SU-DHL-6 (cell line): ENCODE data around the gene TIMM21.

Experiments used
- H2AFZ ChIP-seq: fragments of 200-600 bp; sonication (generic); 2 replicates; pipeline ENCODE4 v1.6.1; 2014; ENCODE audit warnings: low read depth, mild to moderate bottlenecking, moderate library complexity, mixed read lengths, antibody characterized with exemption, low read length; ENCODE audit not compliant: severe bottlenecking
- H3F3A ChIP-seq: fragments of 200-600 bp; shearing (Covaris generic); 2 replicates; pipeline ENCODE4 v1.6.0; 2016; ENCODE audit warnings: antibody characterized with exemption, mild to moderate bottlenecking; ENCODE audit not compliant: insufficient read depth
- H3K27ac ChIP-seq: fragments of 200-600 bp; sonication (generic); 2 replicates; pipeline ENCODE4 v1.5.1; 2016; ENCODE audit warnings: low read depth, mild to moderate bottlenecking, low read length, moderate library complexity, mixed read lengths
- H3K27me3 ChIP-seq: fragments of 200-600 bp; sonication (generic), shearing (Covaris generic); 2 replicates; pipeline ENCODE4 v1.6.0; 2014; ENCODE audit warnings: mild to moderate bottlenecking, low read length
- H3K36me3 ChIP-seq: fragments of 200-600 bp; sonication (generic); 2 replicates; pipeline ENCODE4 v1.6.1; 2014; ENCODE audit warnings: mild to moderate bottlenecking, low read length, mixed read lengths
- H3K4me2 ChIP-seq: fragments of 300-600, 200-600 bp; shearing (Covaris generic), sonication (generic); 2 replicates; pipeline ENCODE4 v1.6.0; 2014; ENCODE audit warnings: low read length, low read depth, mild to moderate bottlenecking; ENCODE audit not compliant: poor library complexity, severe bottlenecking
- H3K4me3 ChIP-seq: fragments of 200-600 bp; sonication (generic); 2 replicates; pipeline ENCODE4 v1.5.1; 2014; ENCODE audit warnings: antibody characterized with exemption, low read length, mild to moderate bottlenecking, mixed read lengths; ENCODE audit not compliant: insufficient read depth, poor library complexity, severe bottlenecking
- H3K79me2 ChIP-seq: fragments of 200-600 bp; sonication (generic); 2 replicates; pipeline ENCODE4 v1.6.1; 2014; ENCODE audit warnings: mild to moderate bottlenecking, low read length, moderate library complexity; ENCODE audit not compliant: insufficient read depth
- H3K9ac ChIP-seq: fragments of 200-600 bp; sonication (generic); 2 replicates; pipeline ENCODE4 v1.7.0; 2014; ENCODE audit warnings: mild to moderate bottlenecking, low read length
- H3K9me2 ChIP-seq: fragments of 200-600 bp; sonication (generic); replicated peaks from 2 replicates; pipeline ENCODE4 v1.6.1; 2014; ENCODE audit warnings: low read length; ENCODE audit not compliant: insufficient read depth
- H3K9me3 ChIP-seq: fragments of 200-600 bp; sonication (generic); 2 replicates; pipeline ENCODE4 v1.6.1; 2014; ENCODE audit warnings: low read length, mixed read lengths; ENCODE audit not compliant: insufficient read depth
- H4K20me1 ChIP-seq: fragments of 200-600 bp; sonication (generic); 2 replicates; pipeline ENCODE4 v1.6.1; 2014; ENCODE audit warnings: low read depth, mild to moderate bottlenecking, antibody characterized with exemption, low read length, moderate library complexity, mixed read lengths
- CTCF ChIP-seq: fragments of 200-600 bp; sonication (generic); IDR thresholded peaks from one replicate; pipeline ENCODE4 v1.5.1; 2017; ENCODE audit warnings: antibody characterized with exemption, mild to moderate bottlenecking, low read length, moderate library complexity; ENCODE audit not compliant: insufficient read depth, poor library complexity, severe bottlenecking
- EZH2phosphoT487 ChIP-seq: fragments of 200-600 bp; sonication (generic), shearing (Covaris generic); conservative IDR thresholded peaks from 2 replicates; pipeline ENCODE4 v1.6.1; 2018; ENCODE audit warnings: mild to moderate bottlenecking, antibody characterized with exemption, low read length, moderate library complexity, mixed read lengths

Gene TIMM21

GRCh38 chr18:74178884-74179283, 30.6 kb downstream of the TIMM21 start:
- H3K4me2 ChIP-seq: no peak overlapping the region
- H3K27ac ChIP-seq: no peak overlapping the region
- no peaks in the 10 kb centered on the region for H3K9me2 ChIP-seq
- no peaks in the 10 kb centered on the region for H3K79me2 ChIP-seq
- H3K9ac ChIP-seq: no peak overlapping the region
- H3K27me3 ChIP-seq: no peaks in the 10 kb centered on the region
- no peaks in the 10 kb centered on the region for H3K9me3 ChIP-seq
- TF ChIP-seq EZH2phosphoT487: no peak
- no peak for TF ChIP-seq CTCF
- H2AFZ ChIP-seq: no peak overlapping the region
- no peaks in the 10 kb centered on the region for H4K20me1 ChIP-seq
- H3K36me3 ChIP-seq: no peaks in the 10 kb centered on the region
- H3K4me3 ChIP-seq: no peak overlapping the region
- H3F3A ChIP-seq: no peaks in the 10 kb centered on the region

- TF ChIP-seq EZH2phosphoT487 (no peak), CTCF (no peak)
- Histone ChIP-seq H3F3A (no peaks in the 10 kb centered on the region), H2AFZ (no peak overlapping the region), H3K9me2 (no peaks in the 10 kb centered on the region), H3K9me3 (no peaks in the 10 kb centered on the region), H3K9ac (no peak overlapping the region), H4K20me1 (no peaks in the 10 kb centered on the region), H3K4me2 (no peak overlapping the region), H3K36me3 (no peaks in the 10 kb centered on the region), H3K4me3 (no peak overlapping the region), H3K27me3 (no peaks in the 10 kb centered on the region), H3K79me2 (no peaks in the 10 kb centered on the region), H3K27ac (no peak overlapping the region)
Observed at GRCh38 chr18:74179623-74180199, 31.4 kb downstream of the TIMM21 start.

- no peaks in the 10 kb centered on the region for H3K9me3 ChIP-seq
- H3K36me3 ChIP-seq: no peaks in the 10 kb centered on the region
- no peaks in the 10 kb centered on the region for H3K27me3 ChIP-seq
- H3K9me2 ChIP-seq: no peaks in the 10 kb centered on the region
- no peak for TF ChIP-seq CTCF
- TF ChIP-seq EZH2phosphoT487: no peak
- no peaks in the 10 kb centered on the region for H3K79me2 ChIP-seq
- no peak overlapping the region for H3K27ac ChIP-seq
- H4K20me1 ChIP-seq: no peaks in the 10 kb centered on the region
- no peak overlapping the region for H3K4me2 ChIP-seq
- H3K9ac ChIP-seq: no peak overlapping the region
- no peak overlapping the region for H3K4me3 ChIP-seq
- H2AFZ ChIP-seq: no peak overlapping the region
- no peaks in the 10 kb centered on the region for H3F3A ChIP-seq
Observed at GRCh38 chr18:74182335-74182734, 34.0 kb downstream of the TIMM21 start.
